Heart left ventricle (tissue), 16 donors: ENCODE results near the gene RFX4. TPM values are rescaled to one million over a fixed set of nuclear protein-coding genes. Genes with fewer than 3 reads are reported as not detected.

Source experiments
- ATAC-seq, 4 donors: fragments of 200-7000 bp; cut with Tn5 transposase; one replicate each; pipeline ENCODE4 v1.9.1; 2020 to 2022; ENCODE audit warnings: moderate library complexity in 4 of 4, mild to moderate bottlenecking in 3 of 4, moderate number of reproducible peaks in 1 of 4
- DNase-seq, 5 donors: peaks; one replicate each; pipeline ENCODE4 v3.0.0-alpha.2; 2020
- H3K27ac ChIP-seq, 12 donors: fragments of 200-600 bp; sonication (generic) in 4 of 12; one replicate each; pipeline versions ENCODE4 v1.5.0 to v1.8.0; 2016 to 2022; ENCODE audit warnings: mild to moderate bottlenecking in 2 of 12
- H3K27me3 ChIP-seq, 9 donors: fragments of 200-600 bp; sonication (generic) in 2 of 9; one replicate each; pipeline versions ENCODE4 v1.5.1 to v1.8.0; 2016 to 2022; ENCODE audit warnings: mild to moderate bottlenecking in 3 of 9
- H3K36me3 ChIP-seq, 9 donors: fragments of 200-600 bp; sonication (generic) in 2 of 9; one replicate each; pipeline versions ENCODE4 v1.5.0 to v1.8.0; 2018 to 2022; ENCODE audit warnings: mild to moderate bottlenecking in 2 of 9
- H3K4me1 ChIP-seq, 12 donors: fragments of 200-600 bp; sonication (generic) in 4 of 12; one replicate each; pipeline versions ENCODE4 v1.5.0 to v1.8.0; 2016 to 2022; ENCODE audit warnings: mild to moderate bottlenecking in 3 of 12
- H3K4me3 ChIP-seq, 12 donors: fragments of 200-600 bp; sonication (generic) in 4 of 12; one replicate each; pipeline versions ENCODE4 v1.5.0 to v1.8.0; 2017 to 2022; ENCODE audit warnings: mild to moderate bottlenecking in 9 of 12, moderate library complexity in 4 of 12
- H3K9me3 ChIP-seq, 12 donors: fragments of 200-600 bp; sonication (generic) in 4 of 12; one replicate each; pipeline versions ENCODE4 v1.5.0 to v1.8.0; 2016 to 2022; ENCODE audit warnings: mild to moderate bottlenecking in 1 of 12
- POLR2A ChIP-seq, 2 donors: fragments of 450-650 bp; IDR thresholded peaks; one replicate each; pipeline ENCODE4 v1.6.1; 2017; ENCODE audit warnings: antibody characterized with exemption in 2 of 2, mild to moderate bottlenecking in 2 of 2, moderate library complexity in 2 of 2
- WGBS, 4 donors: extraction: QIAGEN DNeasy Blood & Tissue Kit in 2 of 4; methylation state at CpG; one replicate each; pipeline versions ENCODE4 v1.1.5 to v1.1.7; 2013 to 2018; 5-methylcytosine and 5-hydroxymethylcytosine counted together
- intact Hi-C, 10 donors: fragments of 100-400 bp; cut with DNase I; formaldehyde crosslinking; loops; one replicate each; pipeline versions ENCODE4 v1.11.1 to v1.14.2; 2022
- polyA plus RNA-seq, 2 donors: library from polyadenylated mRNA; stranded (reverse); fragments of 200-250 nt; gene quantifications; one replicate each; pipeline ENCODE4 v1.2.3, GENCODE V29; 2013
- total RNA-seq, 9 donors: library from RNA; depleted of rRNA in 2 of 9; stranded (reverse); fragments of >200 nt in 2 of 9; fragmentation: NEBNext Ultra II Directional in 3 of 9; extraction: Animal tissue kit (Norgen Biotek cat#: 25700) in 3 of 9; gene quantifications; one replicate each; pipeline versions ENCODE4 v1.1.0 to v1.2.4, GENCODE V29; 2016 to 2023
- TF ChIP-seq, protein P1 (sequence below), 12 donors: fragments of 200-600 bp; sonication (generic) in 4 of 12; IDR thresholded peaks; one replicate each; pipeline versions ENCODE4 v1.5.0 to v1.8.0; 2018 to 2022; ENCODE audit warnings: antibody characterized with exemption in 12 of 12, mild to moderate bottlenecking in 5 of 12
- donor health status: ischemic (EF 13 %, LVEDD 7.1; RV severe dilation, severe dysfunction).
- donor health status: healthy with polysubstance abuse.
- donor health status: DM: no; HTN: yes; CAD: no.
- donor health status: DM: no; HTN: no; CAD: no.
- donor health status: ischemic (EF 25% LVEDD 6.9; RV normal size, moderate dysfunction).
- donor health status: ischemic (EF 25% LVEDD 5.7; RV mildly dilated, moderate dysfunction).
- donor health status: healthy.
- donor health status: DM: yes; HTN: yes; CAD: no.
- donor health status: ischemic (EF 35%, LVEDD 5.7; RV mildly dilated, moderate dysfunction).
- donor health status: nonischemic (EF 11% LVEDD 7.7; RV severe dilation, severe dysfunction).
- donor health status: DM: yes; HTN: yes; CAD: no.
- donor health status: PGD.
- donor health status: ischemic (EF 29% LVEDD 5.4; RV normal size, mild dysfunction).
- donor health status: nonischemic (EF 23%, LVEDD 6.1; RV moderate dilation, normal function).

The RFX4 gene
- total and polyA plus RNA-seq, 11 donors = 0.09 TPM; not detected in 9

DNA sequence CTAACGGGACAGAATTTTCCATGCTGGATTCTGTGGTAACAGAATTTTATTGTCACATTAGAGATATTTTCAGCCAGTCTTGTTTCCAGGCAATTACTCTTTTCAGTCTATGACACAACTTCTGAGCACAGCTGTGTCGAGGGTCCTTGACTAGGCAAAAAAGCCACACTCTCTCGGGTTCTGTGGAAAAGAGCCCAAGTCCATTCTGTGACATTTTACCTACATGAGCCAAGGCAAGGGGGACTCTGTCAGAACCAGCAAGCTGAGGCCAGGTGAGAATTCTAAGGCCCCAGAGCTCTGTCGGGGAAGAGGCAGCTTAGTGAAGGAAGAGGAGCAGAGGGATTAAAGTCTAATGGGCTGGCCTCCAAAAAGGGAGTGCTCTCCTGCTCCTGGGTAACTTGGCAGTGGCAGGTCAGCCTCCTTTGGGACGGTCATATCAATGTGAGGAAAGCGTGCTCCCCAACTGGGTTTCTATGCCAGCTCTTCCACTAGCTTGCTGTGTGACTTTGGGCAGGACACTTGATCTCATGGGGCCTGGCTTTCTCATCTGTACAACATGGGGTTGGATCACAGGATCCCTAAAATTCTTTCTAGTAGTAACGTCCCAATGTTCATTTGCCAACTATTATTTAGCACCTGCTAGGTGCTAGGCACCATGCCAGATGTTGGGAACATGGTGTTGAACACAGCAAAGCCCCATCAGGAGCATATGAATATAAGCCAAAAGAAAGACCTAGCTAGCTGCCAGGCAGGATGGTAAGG, 175.7 kb downstream of the RFX4 start:
- Histone ChIP-seq H3K4me1 (peaks cover 0 to 35% (median 13%) of the 10 kb centered on the region in 12 donors), H3K27ac (peak overlapping the region in 7 of 12 donors; percentile 0 to 37 (median 13)), H3K4me3 (no peak overlapping the region), H3K9me3 (no peaks in the 10 kb centered on the region), H3K27me3 (no peaks in the 10 kb centered on the region), H3K36me3 (no peaks in the 10 kb centered on the region)
- ATAC-seq (peak in 1 of 4 donors; percentile 15), DNase-seq (no peak)
- 68 to 83% (median 77%) methylated on average over 7 of the region's 7 CpGs for WGBS, 4 donors
- intact Hi-C loops = no loop called here
- TF ChIP-seq POLR2A (IDR thresholded peaks at IDR 0.05) = no peak

DNA sequence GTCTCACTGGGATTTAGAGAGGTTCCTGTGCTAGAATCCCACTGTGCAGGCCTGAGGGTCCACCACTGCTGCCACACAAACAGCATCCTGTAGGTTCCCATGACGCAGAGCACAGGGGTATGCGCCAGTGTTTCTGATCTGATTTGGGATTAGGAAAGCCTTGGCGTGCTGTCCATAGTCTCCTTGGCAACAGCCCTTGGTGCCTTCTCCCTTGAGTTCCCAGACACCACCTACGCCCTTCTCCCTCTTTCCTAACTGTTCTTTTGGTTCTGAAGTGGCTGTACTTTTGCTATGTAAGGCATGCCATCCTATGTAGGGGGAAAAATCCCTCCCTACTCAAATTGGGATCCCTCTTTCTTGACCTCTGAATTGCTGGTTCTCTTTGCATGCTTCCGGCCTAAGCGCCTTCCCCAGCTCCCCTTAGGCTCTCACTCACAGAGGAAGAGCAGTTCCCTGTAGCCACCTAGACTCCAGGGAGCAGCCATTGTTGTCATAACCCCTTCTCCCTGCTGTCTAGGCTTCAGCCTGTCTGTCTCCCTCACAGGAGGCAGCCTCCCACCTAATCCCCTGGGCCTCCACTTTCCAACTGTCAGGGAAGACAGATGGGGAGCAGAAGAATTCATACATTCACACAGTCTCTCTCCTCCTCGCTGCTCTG, 176.9 kb downstream of the RFX4 start:
- peaks cover 0 to 35% (median 13%) of the 10 kb centered on the region in 12 donors for H3K4me1 ChIP-seq
- TF ChIP-seq POLR2A (IDR thresholded peaks at IDR 0.05) = no peak
- TF ChIP-seq, protein P1, sequence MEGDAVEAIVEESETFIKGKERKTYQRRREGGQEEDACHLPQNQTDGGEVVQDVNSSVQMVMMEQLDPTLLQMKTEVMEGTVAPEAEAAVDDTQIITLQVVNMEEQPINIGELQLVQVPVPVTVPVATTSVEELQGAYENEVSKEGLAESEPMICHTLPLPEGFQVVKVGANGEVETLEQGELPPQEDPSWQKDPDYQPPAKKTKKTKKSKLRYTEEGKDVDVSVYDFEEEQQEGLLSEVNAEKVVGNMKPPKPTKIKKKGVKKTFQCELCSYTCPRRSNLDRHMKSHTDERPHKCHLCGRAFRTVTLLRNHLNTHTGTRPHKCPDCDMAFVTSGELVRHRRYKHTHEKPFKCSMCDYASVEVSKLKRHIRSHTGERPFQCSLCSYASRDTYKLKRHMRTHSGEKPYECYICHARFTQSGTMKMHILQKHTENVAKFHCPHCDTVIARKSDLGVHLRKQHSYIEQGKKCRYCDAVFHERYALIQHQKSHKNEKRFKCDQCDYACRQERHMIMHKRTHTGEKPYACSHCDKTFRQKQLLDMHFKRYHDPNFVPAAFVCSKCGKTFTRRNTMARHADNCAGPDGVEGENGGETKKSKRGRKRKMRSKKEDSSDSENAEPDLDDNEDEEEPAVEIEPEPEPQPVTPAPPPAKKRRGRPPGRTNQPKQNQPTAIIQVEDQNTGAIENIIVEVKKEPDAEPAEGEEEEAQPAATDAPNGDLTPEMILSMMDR (IDR thresholded peaks at IDR 0.05) = no peak
- ATAC-seq (peak in 3 of 4 donors; percentile 9 to 33 (median 10)), DNase-seq (no peak)
- intact Hi-C loops = no loop called here
- no peaks in the 10 kb centered on the region for H3K27me3 ChIP-seq
- no peak overlapping the region for H3K4me3 ChIP-seq
- peak overlapping the region in 5 of 12 donors; percentile 23 to 47 (median 40) for H3K27ac ChIP-seq
- no peaks in the 10 kb centered on the region for H3K36me3 ChIP-seq
- H3K9me3 ChIP-seq = no peaks in the 10 kb centered on the region
- WGBS, 4 donors = 79 to 83% (median 82%) methylated on average over 7 of the region's 7 CpGs

DNA sequence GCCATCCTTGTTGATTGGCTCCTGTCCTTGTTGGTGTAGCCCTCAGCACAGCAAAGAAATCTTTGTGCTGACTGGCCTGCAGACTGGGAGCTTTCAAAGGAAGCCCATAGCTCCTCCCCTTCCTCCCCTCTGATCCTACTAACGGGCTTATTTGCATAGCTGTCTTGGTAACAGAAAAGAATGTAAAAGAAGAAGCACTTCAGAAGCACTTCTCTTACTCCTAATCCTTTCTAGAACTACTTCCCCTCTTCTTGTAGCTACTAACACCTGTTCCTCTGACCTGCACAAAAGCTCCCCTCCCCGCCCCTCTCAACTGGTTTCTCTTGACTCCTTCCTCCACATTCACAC, 177.4 kb downstream of the RFX4 start:
- ATAC-seq (peak in 3 of 4 donors; percentile 23 to 38 (median 28)), DNase-seq (no peak)
- WGBS, 4 donors = 49 to 67% (median 57%) methylated on average over 2 of the region's 2 CpGs
- no peaks in the 10 kb centered on the region for H3K9me3 ChIP-seq
- H3K4me1 ChIP-seq = peaks cover 0 to 35% (median 13%) of the 10 kb centered on the region in 12 donors
- TF ChIP-seq, protein P1 (IDR thresholded peaks at IDR 0.05) = no peak
- TF ChIP-seq POLR2A (IDR thresholded peaks at IDR 0.05) = no peak
- H3K36me3 ChIP-seq = no peaks in the 10 kb centered on the region
- H3K27ac ChIP-seq = peak overlapping the region in 4 of 12 donors; percentile 23 to 46 (median 37)
- no peaks in the 10 kb centered on the region for H3K27me3 ChIP-seq
- H3K4me3 ChIP-seq = no peak overlapping the region
- intact Hi-C loops = no loop called here

DNA sequence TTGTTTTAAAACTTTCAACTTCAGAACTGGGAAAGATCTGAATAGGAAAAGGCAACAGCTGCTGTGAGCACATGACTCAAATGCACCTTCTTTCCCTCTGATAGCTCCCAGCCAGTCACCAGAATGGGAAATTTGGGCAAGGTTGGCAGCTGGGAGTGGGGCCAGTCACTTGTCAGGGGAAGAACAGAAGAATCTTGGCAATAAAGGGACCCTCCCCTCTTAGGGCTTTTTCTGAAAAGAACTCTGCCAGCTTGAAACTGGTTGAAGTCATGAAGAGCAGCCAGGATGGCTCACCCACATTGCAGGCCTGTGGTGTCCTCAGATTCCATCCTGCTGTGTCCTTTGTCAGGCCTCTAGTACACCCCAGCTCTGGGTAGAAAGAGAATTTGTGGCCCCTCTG, 181.4 kb downstream of the RFX4 start:
- DNase-seq (no peak), ATAC-seq (no peak)
- Histone ChIP-seq H3K4me3 (no peak overlapping the region), H3K9me3 (no peaks in the 10 kb centered on the region), H3K4me1 (peaks cover 0 to 43% (median 20%) of the 10 kb centered on the region in 12 donors), H3K27me3 (peaks cover 0 to 9% (median 0%) of the 10 kb centered on the region in 9 donors), H3K27ac (no peak overlapping the region), H3K36me3 (no peaks in the 10 kb centered on the region)
- TF ChIP-seq, protein P1 (IDR thresholded peaks at IDR 0.05) = no peak
- no peak for TF ChIP-seq POLR2A (IDR thresholded peaks at IDR 0.05)
- intact Hi-C loops = no loop called here
